Lower leg skin (tissue), 4 donors: ENCODE measurements around the gene IL4. TPM values are rescaled to one million over a fixed set of nuclear protein-coding genes. Genes with fewer than 3 reads are reported as not detected.
"Not testable (repeated sequence)": the region's sequence is repeated elsewhere in the genome, so short reads cannot be mapped to it uniquely, and the experiment has no call there.

Experiments
- DNase-seq, 2 donors: peaks; one replicate each; pipeline ENCODE4 v3.0.0-alpha.2; 2019; ENCODE audit warnings: low spot score in 2 of 2
- H3K4me3 ChIP-seq: fragments of 200-600 bp; sonication (generic); 2 replicates; pipeline ENCODE4 v1.5.1; 2017; ENCODE audit warnings: mild to moderate bottlenecking, low read depth; ENCODE audit not compliant: poor library complexity, severe bottlenecking
- POLR2A ChIP-seq, 2 donors: fragments of 450-650 bp; IDR thresholded peaks; one replicate each; pipeline ENCODE4 v1.6.1; 2016 to 2017; ENCODE audit warnings: antibody characterized with exemption in 2 of 2, mild to moderate bottlenecking in 1 of 2, moderate library complexity in 1 of 2
- WGBS, 2 donors: methylation state at CpG; one replicate each; pipeline ENCODE4 v1.1.5; 2018; 5-methylcytosine and 5-hydroxymethylcytosine counted together
- intact Hi-C: fragments of 100-400 bp; cut with DNase I; formaldehyde crosslinking; loops from one replicate; pipeline ENCODE4 v1.15.0; 2023; ENCODE audit warnings: low total_unique reads
- total RNA-seq, 4 donors: library from RNA; depleted of rRNA; stranded (reverse); fragments of >200 nt; gene quantifications; one replicate each; pipeline ENCODE4 v1.1.0, GENCODE V29; 2016
- TF ChIP-seq, protein P1 (sequence below), 3 donors: fragments of 450-650 bp; IDR thresholded peaks; one replicate each; pipeline ENCODE4 v1.5.1; 2016; ENCODE audit warnings: antibody characterized with exemption in 3 of 3, mild to moderate bottlenecking in 3 of 3, moderate library complexity in 2 of 3

Gene IL4
- total RNA-seq, 4 donors from 2014 or later: not detected

DNA sequence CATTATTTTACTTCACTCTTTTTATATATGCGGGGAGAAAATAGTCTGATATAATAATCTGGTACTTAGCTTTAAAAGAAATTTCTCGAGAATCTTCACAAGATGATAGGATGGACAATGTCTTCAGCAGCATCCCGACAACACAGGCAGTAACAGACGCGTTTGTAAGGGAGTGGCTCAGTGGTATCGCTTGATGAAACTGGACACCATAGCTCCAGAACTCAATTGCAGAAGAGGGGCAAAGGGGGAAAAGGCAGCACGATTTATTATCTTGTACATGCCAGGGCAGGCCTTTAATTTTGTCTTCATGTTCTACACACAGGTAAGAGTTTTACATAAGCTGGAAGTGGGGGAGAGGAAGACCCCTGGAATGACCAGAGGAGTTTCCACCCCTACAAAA is 15.7 kb downstream of the IL4 start:
- DNase-seq: no peak
- WGBS, 2 donors: 68 to 77% methylated on average over 7 of the region's 7 CpGs
- TF ChIP-seq, protein P1, sequence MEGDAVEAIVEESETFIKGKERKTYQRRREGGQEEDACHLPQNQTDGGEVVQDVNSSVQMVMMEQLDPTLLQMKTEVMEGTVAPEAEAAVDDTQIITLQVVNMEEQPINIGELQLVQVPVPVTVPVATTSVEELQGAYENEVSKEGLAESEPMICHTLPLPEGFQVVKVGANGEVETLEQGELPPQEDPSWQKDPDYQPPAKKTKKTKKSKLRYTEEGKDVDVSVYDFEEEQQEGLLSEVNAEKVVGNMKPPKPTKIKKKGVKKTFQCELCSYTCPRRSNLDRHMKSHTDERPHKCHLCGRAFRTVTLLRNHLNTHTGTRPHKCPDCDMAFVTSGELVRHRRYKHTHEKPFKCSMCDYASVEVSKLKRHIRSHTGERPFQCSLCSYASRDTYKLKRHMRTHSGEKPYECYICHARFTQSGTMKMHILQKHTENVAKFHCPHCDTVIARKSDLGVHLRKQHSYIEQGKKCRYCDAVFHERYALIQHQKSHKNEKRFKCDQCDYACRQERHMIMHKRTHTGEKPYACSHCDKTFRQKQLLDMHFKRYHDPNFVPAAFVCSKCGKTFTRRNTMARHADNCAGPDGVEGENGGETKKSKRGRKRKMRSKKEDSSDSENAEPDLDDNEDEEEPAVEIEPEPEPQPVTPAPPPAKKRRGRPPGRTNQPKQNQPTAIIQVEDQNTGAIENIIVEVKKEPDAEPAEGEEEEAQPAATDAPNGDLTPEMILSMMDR (IDR thresholded peaks at IDR 0.05): no peak
- no peak for TF ChIP-seq POLR2A (IDR thresholded peaks at IDR 0.05)
- no peak overlapping the region for H3K4me3 ChIP-seq
- intact Hi-C loops: no loop called here

DNA sequence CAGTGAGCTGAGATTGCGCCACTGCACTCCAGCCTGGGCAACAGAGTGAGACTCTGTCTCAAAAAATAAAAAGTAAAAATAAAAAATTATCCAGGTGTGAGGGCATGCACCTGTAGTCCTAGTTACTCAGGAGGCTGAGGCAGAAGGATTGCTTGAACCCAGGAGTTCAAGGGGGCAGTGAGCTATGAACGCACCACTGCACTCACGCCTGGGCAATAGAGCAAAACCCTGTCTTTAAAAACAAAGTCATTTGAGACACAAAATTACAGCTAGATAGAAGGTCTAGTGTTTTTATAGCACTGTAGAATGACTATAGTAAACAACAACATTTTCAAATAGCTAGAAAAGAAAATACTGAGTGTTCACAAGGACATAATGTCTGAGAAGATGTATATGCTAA is 16.4 kb downstream of the IL4 start:
- WGBS, 2 donors: 98 to 100% methylated on average over 3 of the region's 3 CpGs
- no peak overlapping the region for H3K4me3 ChIP-seq
- TF ChIP-seq, protein P1 (IDR thresholded peaks at IDR 0.05): no peak
- no peak for TF ChIP-seq POLR2A (IDR thresholded peaks at IDR 0.05)
- no peak for DNase-seq
- intact Hi-C loops: loop anchor here (10.0 kb wide), 1 partner anchor 925 kb away; the partner anchor contains the start of gene FSTL4

DNA sequence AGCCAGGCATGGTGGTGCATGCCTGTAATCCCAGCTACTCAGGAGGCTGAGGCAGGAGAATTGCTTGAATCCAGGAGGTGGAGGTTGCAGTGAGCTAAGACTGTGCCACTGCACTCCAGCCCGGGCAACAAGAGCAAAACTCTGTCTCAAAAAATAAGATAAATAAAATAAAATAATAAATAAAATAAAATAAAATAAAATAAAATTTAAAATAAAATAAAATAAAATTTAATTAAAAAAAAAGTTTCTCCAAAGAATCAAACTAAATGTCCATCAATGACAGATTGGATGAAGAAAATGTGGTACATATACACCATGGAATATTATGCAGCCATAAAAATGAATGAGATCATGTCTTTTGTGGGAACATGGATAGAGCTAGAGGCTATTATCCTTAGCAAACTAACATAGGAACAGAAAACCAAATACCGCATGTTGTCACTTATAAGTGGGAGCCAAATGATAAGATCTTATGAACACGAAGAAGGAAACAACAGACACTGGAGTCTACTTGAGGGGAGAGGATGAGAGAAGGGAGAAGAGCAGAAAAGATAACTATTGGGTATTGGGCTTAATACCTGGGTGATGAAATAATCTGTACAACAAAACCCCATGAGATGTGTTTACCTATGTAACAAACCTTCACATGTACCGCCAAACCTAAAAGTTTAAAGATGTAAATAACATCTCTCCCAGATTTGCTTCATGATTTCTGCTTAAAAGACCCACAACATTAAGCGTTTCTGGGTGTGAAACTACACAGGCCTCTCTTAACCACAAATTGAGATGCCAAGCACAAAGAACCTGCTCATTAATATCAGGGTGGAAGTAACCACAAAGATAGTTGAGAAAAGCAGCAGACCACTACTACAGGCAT is 18.2 kb downstream of the IL4 start:
- intact Hi-C loops: loop anchor here (10.0 kb wide), 1 partner anchor 923 kb away; the partner anchor contains the start of gene FSTL4
- DNase-seq, H3K4me3 ChIP-seq: not testable (repeated sequence)
- WGBS, 2 donors: 80 to 93% methylated on average over 5 of the region's 5 CpGs

DNA sequence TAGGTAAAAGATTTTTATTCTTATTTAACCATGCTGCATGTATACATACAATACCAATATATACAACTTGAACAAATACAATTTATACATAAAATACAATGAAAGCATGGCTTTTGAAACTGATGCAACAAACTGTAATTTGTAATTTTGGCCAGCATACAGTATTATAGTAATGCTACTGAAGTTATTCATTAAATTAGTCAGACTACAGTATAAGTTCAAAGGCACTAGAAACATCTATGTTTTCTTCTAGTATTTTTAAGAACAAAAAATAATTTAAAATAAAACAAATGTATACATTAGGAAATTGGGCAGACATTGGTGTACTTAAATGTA is 18.8 kb downstream of the IL4 start:
- TF ChIP-seq, protein P1 (IDR thresholded peaks at IDR 0.05): no peak
- no peak for TF ChIP-seq POLR2A (IDR thresholded peaks at IDR 0.05)
- no peak for DNase-seq
- intact Hi-C loops: loop anchor here (10.0 kb wide), 1 partner anchor 922 kb away; the partner anchor contains the start of gene FSTL4
- no peak overlapping the region for H3K4me3 ChIP-seq

DNA sequence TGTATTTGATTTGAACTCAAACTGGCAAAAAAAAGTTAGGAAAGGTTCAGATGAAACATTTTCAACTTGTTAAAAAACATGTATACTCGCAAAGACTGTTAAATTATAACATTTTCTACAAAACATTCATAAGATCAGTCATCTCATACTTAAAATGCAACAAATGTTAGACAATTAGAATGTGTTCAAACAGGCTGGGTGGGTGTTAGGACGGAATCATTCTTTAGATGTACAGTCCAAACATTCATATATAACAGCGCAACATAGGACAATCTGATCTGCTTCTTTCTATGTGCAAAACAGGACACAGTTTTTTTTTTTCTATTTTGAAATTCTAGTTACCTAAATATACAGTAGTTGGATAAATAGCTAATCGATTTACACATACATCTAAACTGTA is 22.2 kb downstream of the IL4 start:
- TF ChIP-seq POLR2A (IDR thresholded peaks at IDR 0.05): no peak
- TF ChIP-seq, protein P1 (IDR thresholded peaks at IDR 0.05): no peak
- intact Hi-C loops: loop anchor here (10.0 kb wide), 1 partner anchor 919 kb away; the partner anchor contains the start of gene FSTL4
- no peak overlapping the region for H3K4me3 ChIP-seq
- no peak for DNase-seq
- 93% methylated on average over 4 of the region's 4 CpGs for WGBS, 2 donors

DNA sequence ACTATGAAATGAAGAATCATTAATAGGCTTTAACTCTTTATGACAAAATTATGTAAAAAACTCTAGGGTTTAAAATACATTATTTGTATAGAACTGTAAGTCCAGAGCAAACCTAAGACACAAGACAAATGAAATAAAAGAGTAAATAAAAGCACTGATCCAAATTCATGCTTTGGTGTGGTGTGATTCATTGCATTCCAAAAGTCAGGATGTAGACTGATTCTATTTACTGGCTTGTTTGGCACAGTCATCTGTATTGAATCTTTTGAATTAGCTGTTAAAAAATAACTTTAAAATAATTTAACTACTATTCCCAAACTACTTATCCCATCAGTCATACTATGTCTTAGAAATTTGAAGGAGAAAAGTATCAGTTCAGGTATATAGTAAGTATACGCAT is 31.1 kb downstream of the IL4 start:
- WGBS, 2 donors: 94 to 100% methylated on average over 1 of the region's 1 CpG
- intact Hi-C loops: no loop called here
- TF ChIP-seq POLR2A (IDR thresholded peaks at IDR 0.05): no peak
- TF ChIP-seq, protein P1 (IDR thresholded peaks at IDR 0.05): no peak
- no peak for DNase-seq
- no peak overlapping the region for H3K4me3 ChIP-seq
